Stimulated activated CD4-positive, alpha-beta T cell treated with anti-CD3 and anti-CD28 coated beads, Interleukin-15, amount 100 ng/mL, for 24 hours (primary cell): ENCODE measurements around the gene PMFBP1.

ENCODE experiments used
- DNase-seq: peaks from one replicate; pipeline ENCODE4 v3.0.0-alpha.2; 2020

PMFBP1 gene

GRCh38 chr16:72179204-72179970, 7.4 kb upstream of the PMFBP1 start:
- DNase-seq: no peak

GRCh38 chr16:72174726-72175125, 2.8 kb upstream of the PMFBP1 start:
- no peak for DNase-seq

GRCh38 chr16:72173997-72174396, 2.0 kb upstream of the PMFBP1 start:
- no peak for DNase-seq

- DNase-seq: no peak
Measured at GRCh38 chr16:72171236-72171635, 719 bp downstream of the PMFBP1 start.

- no peak for DNase-seq
Measured at GRCh38 chr16:72169708-72170107, 2.2 kb downstream of the PMFBP1 start.

GRCh38 chr16:72168365-72168764, 3.6 kb downstream of the PMFBP1 start:
- no peak for DNase-seq

- DNase-seq: no peak
Measured at GRCh38 chr16:72166954-72167561, 4.9 kb downstream of the PMFBP1 start.

GRCh38 chr16:72166151-72166550, 5.8 kb downstream of the PMFBP1 start:
- no peak for DNase-seq

GRCh38 chr16:72164691-72165090, 7.3 kb downstream of the PMFBP1 start:
- no peak for DNase-seq

- DNase-seq: no peak
Measured at GRCh38 chr16:72162105-72162692, 9.8 kb downstream of the PMFBP1 start.

- DNase-seq: no peak
Measured at GRCh38 chr16:72159801-72160200, 12.2 kb downstream of the PMFBP1 start.

GRCh38 chr16:72159386-72159785, 12.6 kb downstream of the PMFBP1 start:
- DNase-seq: no peak

- no peak for DNase-seq
Measured at GRCh38 chr16:72149676-72150464, 22.1 kb downstream of the PMFBP1 start.

- no peak for DNase-seq
Measured at GRCh38 chr16:72142476-72142875, 29.5 kb downstream of the PMFBP1 start.

- no peak for DNase-seq
Measured at GRCh38 chr16:72139908-72140307, 32.0 kb downstream of the PMFBP1 start.

- DNase-seq: no peak
Measured at GRCh38 chr16:72138064-72138572, 33.8 kb downstream of the PMFBP1 start.

GRCh38 chr16:72137380-72138063, 34.4 kb downstream of the PMFBP1 start:
- DNase-seq: no peak

GRCh38 chr16:72134507-72134906, 37.4 kb downstream of the PMFBP1 start:
- DNase-seq: no peak

- DNase-seq: no peak
Measured at GRCh38 chr16:72132726-72133125, 39.2 kb downstream of the PMFBP1 start.

GRCh38 chr16:72131036-72131435, 40.9 kb downstream of the PMFBP1 start:
- DNase-seq: no peak

- DNase-seq: no peak
Measured at GRCh38 chr16:72129976-72130656, 41.8 kb downstream of the PMFBP1 start.

- no peak for DNase-seq
Measured at GRCh38 chr16:72128701-72129100, 43.3 kb downstream of the PMFBP1 start.
